Activated CD4-positive, alpha-beta T cell treated with anti-CD3 and anti-CD28 coated beads, Interleukin-2, amount 10 ng/mL, durations not matched to agents 7 days and 5 days (primary cell): Measurements from ENCODE around the gene RNF38. TPM values are rescaled to one million over a fixed set of nuclear protein-coding genes. Genes with fewer than 3 reads are reported as not detected.
A peak's percentile ranks its signal among the peaks of the same experiment; 100 is the strongest.
"Not testable (repeated sequence)": the region's sequence is repeated elsewhere in the genome, so short reads cannot be mapped to it uniquely, and the experiment has no call there.

Source experiments
- CTCF ChIA-PET: fragments of 350-600 bp; sonication (Branson Sonifier 250); formaldehyde crosslinking; loops from one replicate; lab custom pipeline; 2021; ENCODE audit warnings: antibody characterized with exemption; lab: Charles Lee
- POLR2A ChIA-PET: fragments of 350-600 bp; sonication (Branson Sonifier 250); formaldehyde crosslinking; loops from one replicate; lab custom pipeline; 2021; ENCODE audit warnings: antibody characterized with exemption; lab: Charles Lee
- DNase-seq: peaks from one replicate; pipeline ENCODE4 v3.0.0-alpha.2; 2020
- H3K27ac Mint-ChIP-seq: one replicate; pipeline ENCODE4 v1.8.0; 2021; ENCODE audit warnings: mild to moderate bottlenecking, moderate library complexity, mixed read lengths
- H3K27me3 Mint-ChIP-seq: one replicate; pipeline ENCODE4 v1.8.0; 2021; ENCODE audit warnings: mixed read lengths
- H3K36me3 Mint-ChIP-seq: one replicate; pipeline ENCODE4 v1.8.0; 2021; ENCODE audit warnings: low read depth, mixed read lengths
- H3K4me1 Mint-ChIP-seq: one replicate; pipeline ENCODE4 v1.8.0; 2021; ENCODE audit warnings: mixed read lengths
- H3K4me3 Mint-ChIP-seq: one replicate; pipeline ENCODE4 v1.8.0; 2021; ENCODE audit warnings: mild to moderate bottlenecking, moderate library complexity, mixed read lengths
- H3K9me3 Mint-ChIP-seq: one replicate; pipeline ENCODE4 v1.8.0; 2021; ENCODE audit warnings: mixed read lengths
- total RNA-seq, 2 experiments: library from RNA; stranded (reverse); gene quantifications; one replicate each; pipeline ENCODE4 v1.2.3, GENCODE V29; 2021

Gene RNF38
- total RNA-seq, 2 experiments from 2014 or later = 37.6 to 45.1 TPM

DNA sequence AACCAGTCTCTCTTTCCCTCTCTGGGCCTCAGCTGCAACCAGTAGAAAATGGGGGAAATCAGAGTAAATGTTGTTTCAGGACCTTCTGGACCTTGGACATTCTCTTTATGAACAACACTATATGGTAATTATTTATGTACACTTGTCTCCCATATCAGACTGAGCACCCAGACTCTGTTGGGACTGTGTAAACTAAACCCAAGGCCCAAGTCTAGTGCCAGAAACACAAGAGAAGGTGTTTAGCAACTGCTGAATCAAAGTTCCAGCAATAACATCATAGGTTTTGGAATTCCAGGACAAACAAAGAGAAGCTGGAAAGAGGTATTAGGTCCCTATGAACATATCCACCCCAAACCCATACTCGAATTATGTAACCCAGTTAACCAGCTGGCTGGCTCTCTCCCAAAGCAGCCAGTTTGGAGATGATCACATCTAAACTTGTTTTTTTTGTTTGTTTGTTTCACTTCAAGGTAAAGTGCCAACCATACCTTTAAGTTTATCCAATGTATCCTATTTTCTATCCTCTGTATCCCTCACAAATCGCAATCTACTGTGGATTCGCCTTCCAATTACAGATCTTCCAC lies 1.9 kb upstream of the RNF38 start:
- no peak for DNase-seq
- Mint-ChIP-seq H3K9me3 (no peaks in the 10 kb centered on the region), H3K27ac (peak overlapping the region; percentile 96), H3K4me3 (peak overlapping the region; percentile 95), H3K36me3 (peaks cover 7% of the 10 kb centered on the region), H3K27me3 (no peaks in the 10 kb centered on the region), H3K4me1 (peaks cover 32% of the 10 kb centered on the region)
- ChIA-PET CTCF (interaction anchor here (0.5 to 1.1 kb wide), 8 partner anchors 8 to 784 kb away, joined by 3 to 4 read pairs (median 3); no protein-coding TSS in a partner anchor), POLR2A (no interaction called here)

GRCh38 chr9:36401164-36401740 lies 1.2 kb upstream of the RNF38 start:
- ChIA-PET POLR2A (no interaction called here), CTCF (no interaction called here)
- peak overlapping the region; percentile 96 for H3K27ac Mint-ChIP-seq
- DNase-seq = no peak
- H3K9me3 Mint-ChIP-seq = no peaks in the 10 kb centered on the region
- H3K4me3 Mint-ChIP-seq = peak overlapping the region; percentile 95
- peaks cover 7% of the 10 kb centered on the region for H3K36me3 Mint-ChIP-seq
- H3K27me3 Mint-ChIP-seq = no peaks in the 10 kb centered on the region
- H3K4me1 Mint-ChIP-seq = peaks cover 35% of the 10 kb centered on the region

DNA sequence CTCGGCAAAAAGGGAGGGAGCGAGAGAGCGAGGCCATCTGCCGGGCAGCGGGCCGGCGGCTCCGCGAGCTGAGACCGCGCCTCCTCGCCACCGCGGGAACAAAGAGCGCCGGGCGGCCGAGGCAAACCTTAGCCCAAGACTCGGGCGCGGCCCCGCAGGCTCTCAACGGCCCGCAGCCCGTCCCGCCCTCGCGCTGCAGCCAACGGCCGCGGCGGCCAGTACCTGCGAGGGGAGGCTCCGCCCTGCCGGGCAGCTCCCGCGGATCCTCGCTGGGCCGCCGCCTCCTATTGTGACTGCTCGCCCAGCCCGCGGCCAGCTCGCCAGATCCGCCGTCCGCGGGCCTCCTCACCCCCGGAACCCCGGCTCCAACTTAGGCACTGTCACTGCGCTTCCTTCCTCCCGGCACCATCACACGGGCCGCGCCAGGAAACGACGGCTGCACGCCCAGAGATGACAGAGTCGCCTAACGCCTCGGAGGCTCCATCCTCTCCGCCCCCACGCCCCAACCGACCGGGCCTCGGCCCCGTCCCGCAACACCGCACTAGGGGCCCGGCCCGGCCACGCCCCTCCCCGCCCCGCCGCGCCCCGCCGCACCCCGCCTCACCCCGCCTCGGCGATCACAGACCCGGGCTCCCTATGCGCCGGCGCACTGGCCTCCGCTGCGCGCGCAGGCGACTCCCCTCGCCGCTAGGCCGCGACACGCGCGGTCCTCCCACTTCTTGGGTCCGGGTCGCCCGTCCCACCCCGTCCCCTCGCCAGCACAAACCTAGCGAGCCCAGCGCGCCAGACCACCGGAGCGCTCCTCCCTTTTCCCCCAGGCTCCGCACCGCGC lies 479 bp upstream of the RNF38 start:
- Mint-ChIP-seq H3K9me3 (no peaks in the 10 kb centered on the region), H3K27me3 (no peaks in the 10 kb centered on the region), H3K27ac (peak overlapping the region; percentile 98), H3K36me3 (peaks cover 9% of the 10 kb centered on the region), H3K4me3 (peak overlapping the region; percentile 95), H3K4me1 (peaks cover 42% of the 10 kb centered on the region)
- ChIA-PET CTCF (no interaction called here), POLR2A (no interaction called here)
- peak; percentile 88 for DNase-seq

- Mint-ChIP-seq H3K27ac (no peak overlapping the region), H3K4me1 (peaks cover 49% of the 10 kb centered on the region), H3K9me3 (no peaks in the 10 kb centered on the region), H3K4me3 (peak overlapping the region; percentile 59), H3K36me3 (peaks cover 11% of the 10 kb centered on the region), H3K27me3 (no peaks in the 10 kb centered on the region)
- POLR2A ChIA-PET = no interaction called here
- CTCF ChIA-PET = no interaction called here
- no peak for DNase-seq
These were observed 1.3 kb downstream of the RNF38 start for GRCh38 chr9:36398745-36399144.

DNA sequence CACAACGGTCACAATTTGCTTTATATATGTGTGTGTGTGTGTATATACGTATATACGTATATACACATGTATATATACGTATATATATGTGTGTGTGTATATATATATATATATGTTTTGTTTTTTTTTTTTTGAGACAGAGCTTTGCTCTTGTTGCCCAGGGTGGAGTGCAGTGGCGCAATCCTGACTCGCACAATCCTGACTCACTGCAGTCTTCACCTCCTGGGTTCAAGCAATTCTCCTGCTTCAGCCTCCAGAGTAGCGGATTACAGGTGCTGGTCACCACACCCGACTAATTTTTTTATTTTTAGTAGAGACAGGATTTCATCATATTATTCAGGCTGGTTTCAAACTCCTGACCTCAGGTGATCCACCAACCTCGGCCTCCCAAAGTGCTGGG lies 3.1 kb downstream of the RNF38 start:
- Mint-ChIP-seq H3K4me1 (peaks cover 46% of the 10 kb centered on the region), H3K4me3 (no peak overlapping the region), H3K27me3 (no peaks in the 10 kb centered on the region), H3K36me3 (peaks cover 18% of the 10 kb centered on the region), H3K9me3 (no peaks in the 10 kb centered on the region), H3K27ac (no peak overlapping the region)
- no peak for DNase-seq
- ChIA-PET POLR2A (no interaction called here), CTCF (no interaction called here)

DNA sequence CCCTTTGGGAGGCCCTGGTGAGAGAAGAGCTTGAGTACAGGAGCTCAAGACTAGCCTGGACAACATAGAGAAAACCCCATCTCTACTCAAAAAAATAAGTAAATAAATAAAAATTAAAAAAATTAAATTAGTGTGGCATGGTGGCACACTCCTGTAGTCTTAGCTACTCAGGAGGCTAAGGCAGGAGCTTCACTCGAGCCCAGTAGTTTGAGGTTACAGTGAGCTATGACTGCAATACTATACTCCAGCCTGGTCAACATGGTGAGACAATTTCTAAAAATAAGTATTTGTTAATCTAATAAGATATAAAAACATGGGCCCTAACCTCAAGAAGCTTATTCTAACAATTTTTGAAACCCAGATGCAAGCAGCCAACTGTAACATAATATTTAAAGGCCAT lies 7.6 kb downstream of the RNF38 start:
- Mint-ChIP-seq H3K36me3 (peaks cover 37% of the 10 kb centered on the region), H3K4me1 (peaks cover 50% of the 10 kb centered on the region), H3K27ac (no peak overlapping the region), H3K27me3 (no peaks in the 10 kb centered on the region), H3K9me3 (no peaks in the 10 kb centered on the region), H3K4me3 (no peak overlapping the region)
- ChIA-PET CTCF (interaction anchor here (2.2 kb wide), 1 partner anchor 15 kb away, joined by 7 read pairs; no protein-coding TSS in a partner anchor), POLR2A (no interaction called here)
- DNase-seq = no peak

GRCh38 chr9:36389590-36389989 lies 10.5 kb downstream of the RNF38 start:
- POLR2A ChIA-PET = no interaction called here
- Mint-ChIP-seq H3K27ac (no peak overlapping the region), H3K4me1 (peaks cover 40% of the 10 kb centered on the region), H3K9me3 (no peaks in the 10 kb centered on the region), H3K4me3 (no peak overlapping the region), H3K27me3 (no peaks in the 10 kb centered on the region), H3K36me3 (peaks cover 46% of the 10 kb centered on the region)
- CTCF ChIA-PET = interaction anchor here (0.9 to 1.4 kb wide), 2 partner anchors 13 to 41 kb away, joined by 3 read pairs; no protein-coding TSS in a partner anchor
- no peak for DNase-seq

DNA sequence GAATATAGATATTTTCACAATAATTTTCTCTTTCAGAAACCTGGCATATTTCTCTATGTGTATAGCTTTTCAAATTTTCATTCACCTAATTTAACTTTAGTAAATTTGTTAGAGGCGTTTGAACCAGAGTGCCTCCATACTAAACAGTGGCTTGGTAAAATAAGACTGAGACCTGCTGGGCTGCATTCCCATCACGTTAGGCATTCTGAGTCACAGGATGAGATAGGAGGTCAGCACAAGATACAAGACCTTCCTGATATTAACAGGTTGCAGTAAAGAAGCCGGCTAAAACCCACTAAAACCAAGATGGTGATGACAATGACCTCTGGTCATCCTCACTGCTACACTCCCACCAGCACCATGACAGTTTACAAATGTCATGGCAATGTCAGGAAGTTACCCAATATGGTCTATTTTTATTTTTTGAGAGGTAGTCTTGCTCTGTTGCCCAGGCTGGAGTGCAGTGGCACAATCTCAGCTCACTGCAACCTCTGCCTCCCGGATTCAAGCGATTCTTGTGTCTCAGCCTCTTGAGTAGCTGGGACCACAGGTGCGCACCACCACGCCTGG lies 13.6 kb downstream of the RNF38 start:
- Mint-ChIP-seq H3K4me1 (peaks cover 62% of the 10 kb centered on the region), H3K36me3 (peaks cover 46% of the 10 kb centered on the region)
- CTCF ChIA-PET = interaction anchor here (0.7 to 1.1 kb wide), 2 partner anchors 11 to 20 kb away, joined by 3 read pairs; no protein-coding TSS in a partner anchor
- H3K27ac Mint-ChIP-seq, DNase-seq, POLR2A ChIA-PET, H3K27me3 Mint-ChIP-seq, H3K9me3 Mint-ChIP-seq, H3K4me3 Mint-ChIP-seq: not testable (repeated sequence)

GRCh38 chr9:36382484-36382883 lies 17.6 kb downstream of the RNF38 start:
- peaks cover 54% of the 10 kb centered on the region for H3K4me1 Mint-ChIP-seq
- no peak overlapping the region for H3K4me3 Mint-ChIP-seq

DNA sequence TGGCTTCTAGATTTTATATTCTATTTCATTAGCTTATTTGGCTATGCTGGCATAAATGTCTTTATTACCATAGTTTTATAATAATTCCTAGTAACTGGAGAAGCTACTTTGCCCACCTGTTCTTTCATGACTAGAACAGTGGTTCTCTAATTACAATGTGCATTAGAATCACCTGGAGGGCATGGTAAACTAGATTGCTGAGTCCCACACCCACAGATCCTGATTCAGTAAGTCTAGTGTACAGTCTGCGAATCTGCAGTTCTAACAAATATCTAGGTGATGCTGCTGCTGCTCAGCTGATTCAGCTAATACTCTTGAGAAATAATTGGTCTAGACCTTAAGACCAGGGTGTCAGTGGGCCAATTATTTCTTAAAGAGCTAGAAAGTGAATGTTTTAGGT lies 35.5 kb downstream of the RNF38 start:
- no peak for DNase-seq
- Mint-ChIP-seq H3K9me3 (no peaks in the 10 kb centered on the region), H3K36me3 (peaks cover 24% of the 10 kb centered on the region)

More at GRCh38 chr9:36382484-36382883, 17.6 kb downstream of the RNF38 start:
- Mint-ChIP-seq H3K9me3 (no peaks in the 10 kb centered on the region), H3K27ac (no peak overlapping the region), H3K36me3 (peaks cover 32% of the 10 kb centered on the region), H3K27me3 (no peaks in the 10 kb centered on the region)
- ChIA-PET POLR2A (no interaction called here), CTCF (interaction anchor here (0.9 kb wide), 1 partner anchor 24 kb away, joined by 3 read pairs; no protein-coding TSS in a partner anchor)
- no peak for DNase-seq

DNA sequence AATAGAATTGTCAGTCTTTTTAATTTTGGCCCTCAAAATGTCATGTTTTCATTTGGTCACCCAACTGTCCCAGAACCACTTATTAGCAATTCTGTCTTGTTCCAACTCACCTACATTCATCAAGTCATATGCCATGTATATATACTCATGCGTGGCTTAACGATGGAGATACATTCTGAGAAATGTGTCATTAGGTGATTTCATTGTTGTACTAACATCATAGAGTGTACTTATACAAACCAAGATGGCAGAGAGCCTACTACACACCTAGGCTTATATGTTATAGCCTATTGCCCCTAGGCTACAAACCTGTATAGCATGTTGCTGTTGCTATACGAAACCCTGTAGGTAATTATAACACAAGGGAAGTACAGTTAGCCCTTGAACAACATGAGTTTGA lies 36.6 kb downstream of the RNF38 start:
- POLR2A ChIA-PET = no interaction called here
- Mint-ChIP-seq H3K4me1 (peaks cover 1% of the 10 kb centered on the region), H3K4me3 (no peak overlapping the region)

More for the DNA sequence above, 35.5 kb downstream of the RNF38 start:
- H3K4me3 Mint-ChIP-seq = no peak overlapping the region
- no peaks in the 10 kb centered on the region for H3K27me3 Mint-ChIP-seq
- H3K27ac Mint-ChIP-seq = no peak overlapping the region
- H3K4me1 Mint-ChIP-seq = no peaks in the 10 kb centered on the region
- POLR2A ChIA-PET = no interaction called here
- CTCF ChIA-PET = interaction anchor here (0.9 kb wide), 1 partner anchor 92 kb away, joined by 3 read pairs; no protein-coding TSS in a partner anchor

GRCh38 chr9:36358486-36358885 lies 41.6 kb downstream of the RNF38 start:
- H3K9me3 Mint-ChIP-seq = no peaks in the 10 kb centered on the region
- POLR2A ChIA-PET = no interaction called here
- H3K27me3 Mint-ChIP-seq = no peaks in the 10 kb centered on the region
- H3K4me3 Mint-ChIP-seq = no peak overlapping the region
- CTCF ChIA-PET = interaction anchor here (0.6 to 0.7 kb wide), 2 partner anchors 230 to 1737 kb away, joined by 3 read pairs; no protein-coding TSS in a partner anchor
- peaks cover 28% of the 10 kb centered on the region for H3K36me3 Mint-ChIP-seq
- peaks cover 11% of the 10 kb centered on the region for H3K4me1 Mint-ChIP-seq
- peak overlapping the region; percentile 13 for H3K27ac Mint-ChIP-seq
- no peak for DNase-seq

More for the DNA sequence above, 36.6 kb downstream of the RNF38 start:
- CTCF ChIA-PET = no interaction called here
- DNase-seq = no peak
- no peak overlapping the region for H3K27ac Mint-ChIP-seq
- H3K36me3 Mint-ChIP-seq = peaks cover 13% of the 10 kb centered on the region
- no peaks in the 10 kb centered on the region for H3K27me3 Mint-ChIP-seq
- H3K9me3 Mint-ChIP-seq = no peaks in the 10 kb centered on the region
